Progenitor cell of endocrine pancreas (in vitro differentiated cells): ENCODE measurements around the gene LMAN2. TPM values are rescaled to one million over a fixed set of nuclear protein-coding genes. Genes with fewer than 3 reads are reported as not detected.

Experiments used
- DNase-seq: peaks from one replicate; pipeline ENCODE4 v3.0.0; 2021; ENCODE audit warnings: low spot score; ENCODE audit not compliant: unreplicated experiment
- H3K27ac Mint-ChIP-seq: 2 replicates; pipeline ENCODE4 v1.8.0; 2021; ENCODE audit warnings: mild to moderate bottlenecking, moderate library complexity, mixed read lengths
- H3K27me3 Mint-ChIP-seq: 2 replicates; pipeline ENCODE4 v1.8.0; 2021; ENCODE audit warnings: mixed read lengths
- H3K36me3 Mint-ChIP-seq: 2 replicates; pipeline ENCODE4 v1.8.0; 2022; ENCODE audit warnings: mixed read lengths; ENCODE audit not compliant: insufficient read depth
- H3K4me1 Mint-ChIP-seq: 2 replicates; pipeline ENCODE4 v1.8.0; 2021; ENCODE audit warnings: low read depth, mixed read lengths
- H3K4me3 Mint-ChIP-seq: 2 replicates; pipeline ENCODE4 v1.8.0; 2021; ENCODE audit warnings: low read depth, mild to moderate bottlenecking, moderate library complexity, mixed read lengths
- H3K9me3 Mint-ChIP-seq: 2 replicates; pipeline ENCODE4 v1.8.0; 2021; ENCODE audit warnings: low read depth, mixed read lengths
- total RNA-seq: library from RNA; stranded (reverse); gene quantifications from 2 replicates; pipeline ENCODE4 v1.2.1, GENCODE V29; 2021
- TF ChIP-seq, protein P1 (sequence below): fragments of 200-600 bp; sonication (generic); IDR thresholded peaks from one replicate; pipeline ENCODE4 v1.5.0; 2021; ENCODE audit warnings: antibody characterized with exemption, mild to moderate bottlenecking; ENCODE audit not compliant: unreplicated experiment

LMAN2 gene
- total RNA-seq, 1 donor from 2014 or later = 111 TPM

DNA sequence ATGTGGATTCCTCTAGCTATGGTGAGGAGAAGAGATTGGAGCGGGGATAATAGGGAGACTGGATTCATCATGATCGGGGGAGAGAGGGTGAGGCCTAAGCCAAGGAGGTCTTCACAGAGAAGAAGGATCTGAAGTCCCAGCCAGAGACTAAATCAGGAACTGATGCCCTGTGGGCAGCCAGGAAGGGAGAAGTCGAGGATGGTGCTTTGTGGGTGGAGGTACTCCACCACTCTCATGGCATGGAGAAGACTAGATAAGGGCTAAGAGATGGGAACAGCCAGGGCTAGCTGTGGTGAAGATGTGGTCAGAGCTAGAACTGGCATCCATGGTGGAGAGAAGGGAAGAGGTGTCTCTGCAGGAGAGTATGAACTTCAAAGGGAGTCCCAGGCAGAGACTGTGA is 3.2 kb upstream of the LMAN2 start:
- H3K27me3 Mint-ChIP-seq = peaks cover 28% of the 10 kb centered on the region
- H3K36me3 Mint-ChIP-seq = no peaks in the 10 kb centered on the region
- peaks cover 12% of the 10 kb centered on the region for H3K4me1 Mint-ChIP-seq
- H3K9me3 Mint-ChIP-seq = no peaks in the 10 kb centered on the region
- H3K27ac Mint-ChIP-seq = no peak overlapping the region
- H3K4me3 Mint-ChIP-seq = no peak overlapping the region
- TF ChIP-seq, protein P1, sequence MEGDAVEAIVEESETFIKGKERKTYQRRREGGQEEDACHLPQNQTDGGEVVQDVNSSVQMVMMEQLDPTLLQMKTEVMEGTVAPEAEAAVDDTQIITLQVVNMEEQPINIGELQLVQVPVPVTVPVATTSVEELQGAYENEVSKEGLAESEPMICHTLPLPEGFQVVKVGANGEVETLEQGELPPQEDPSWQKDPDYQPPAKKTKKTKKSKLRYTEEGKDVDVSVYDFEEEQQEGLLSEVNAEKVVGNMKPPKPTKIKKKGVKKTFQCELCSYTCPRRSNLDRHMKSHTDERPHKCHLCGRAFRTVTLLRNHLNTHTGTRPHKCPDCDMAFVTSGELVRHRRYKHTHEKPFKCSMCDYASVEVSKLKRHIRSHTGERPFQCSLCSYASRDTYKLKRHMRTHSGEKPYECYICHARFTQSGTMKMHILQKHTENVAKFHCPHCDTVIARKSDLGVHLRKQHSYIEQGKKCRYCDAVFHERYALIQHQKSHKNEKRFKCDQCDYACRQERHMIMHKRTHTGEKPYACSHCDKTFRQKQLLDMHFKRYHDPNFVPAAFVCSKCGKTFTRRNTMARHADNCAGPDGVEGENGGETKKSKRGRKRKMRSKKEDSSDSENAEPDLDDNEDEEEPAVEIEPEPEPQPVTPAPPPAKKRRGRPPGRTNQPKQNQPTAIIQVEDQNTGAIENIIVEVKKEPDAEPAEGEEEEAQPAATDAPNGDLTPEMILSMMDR = no peak
- DNase-seq = no peak

GRCh38 chr5:177354256-177354655 is 2.8 kb upstream of the LMAN2 start:
- no peak for DNase-seq
- peaks cover 25% of the 10 kb centered on the region for H3K27me3 Mint-ChIP-seq
- H3K27ac Mint-ChIP-seq = no peak overlapping the region
- H3K36me3 Mint-ChIP-seq = no peaks in the 10 kb centered on the region
- H3K9me3 Mint-ChIP-seq = no peaks in the 10 kb centered on the region
- no peak overlapping the region for H3K4me3 Mint-ChIP-seq
- H3K4me1 Mint-ChIP-seq = peaks cover 15% of the 10 kb centered on the region
- TF ChIP-seq, protein P1 = no peak

- Mint-ChIP-seq H3K9me3 (no peaks in the 10 kb centered on the region), H3K4me1 (peaks cover 17% of the 10 kb centered on the region), H3K27me3 (peaks cover 20% of the 10 kb centered on the region), H3K36me3 (no peaks in the 10 kb centered on the region), H3K4me3 (peak overlapping the region; percentile 40), H3K27ac (no peak overlapping the region)
- DNase-seq = no peak
- TF ChIP-seq, protein P1 = no peak
Observed at GRCh38 chr5:177353093-177353492, 1.6 kb upstream of the LMAN2 start.

- H3K27me3 Mint-ChIP-seq = peaks cover 11% of the 10 kb centered on the region
- TF ChIP-seq, protein P1 = no peak
- peaks cover 20% of the 10 kb centered on the region for H3K4me1 Mint-ChIP-seq
- peak overlapping the region; percentile 99 for H3K27ac Mint-ChIP-seq
- peak overlapping the region; percentile 97 for H3K4me3 Mint-ChIP-seq
- no peaks in the 10 kb centered on the region for H3K9me3 Mint-ChIP-seq
- no peak for DNase-seq
- peaks cover 2% of the 10 kb centered on the region for H3K36me3 Mint-ChIP-seq
Observed at GRCh38 chr5:177350776-177351391, 584 bp downstream of the LMAN2 start.

GRCh38 chr5:177349762-177350161 is 1.7 kb downstream of the LMAN2 start:
- no peak overlapping the region for H3K27ac Mint-ChIP-seq

More at GRCh38 chr5:177349762-177350161, 1.7 kb downstream of the LMAN2 start:
- H3K36me3 Mint-ChIP-seq = peaks cover 2% of the 10 kb centered on the region
- TF ChIP-seq, protein P1 = no peak
- H3K4me1 Mint-ChIP-seq = peaks cover 20% of the 10 kb centered on the region
- no peak for DNase-seq
- peak overlapping the region; percentile 97 for H3K4me3 Mint-ChIP-seq
- H3K27me3 Mint-ChIP-seq = peaks cover 7% of the 10 kb centered on the region
- H3K9me3 Mint-ChIP-seq = no peaks in the 10 kb centered on the region
